NCI-H1092 (cell line): Measurements from ENCODE around the gene ST6GALNAC4.

Source experiments
- DNase-seq: peaks from one replicate; lab custom pipeline; 2025; lab: John Stamatoyannopoulos, UW

The ST6GALNAC4 gene

GRCh38 chr9:127929625-127929979 is 12.8 kb upstream of the ST6GALNAC4 start:
- no peak for DNase-seq

- no peak for DNase-seq
Measured at GRCh38 chr9:127928676-127929624, 12.1 kb upstream of the ST6GALNAC4 start.

GRCh38 chr9:127927988-127928675 is 11.3 kb upstream of the ST6GALNAC4 start:
- DNase-seq: no peak

GRCh38 chr9:127927201-127927987 is 10.6 kb upstream of the ST6GALNAC4 start:
- no peak for DNase-seq

GRCh38 chr9:127926906-127927200 is 10.0 kb upstream of the ST6GALNAC4 start:
- no peak for DNase-seq

GRCh38 chr9:127925959-127926905 is 9.4 kb upstream of the ST6GALNAC4 start:
- DNase-seq: no peak

GRCh38 chr9:127924736-127925444 is 8.0 kb upstream of the ST6GALNAC4 start:
- DNase-seq: no peak

- DNase-seq: no peak
Measured at GRCh38 chr9:127923771-127924170, 6.9 kb upstream of the ST6GALNAC4 start.

- DNase-seq: no peak
Measured at GRCh38 chr9:127923046-127923445, 6.2 kb upstream of the ST6GALNAC4 start.

- DNase-seq: no peak
Measured at GRCh38 chr9:127921557-127922120, 4.8 kb upstream of the ST6GALNAC4 start.

- no peak for DNase-seq
Measured at GRCh38 chr9:127920794-127921193, 4.0 kb upstream of the ST6GALNAC4 start.

GRCh38 chr9:127919253-127919815 is 2.5 kb upstream of the ST6GALNAC4 start:
- no peak for DNase-seq

- DNase-seq: no peak
Measured at GRCh38 chr9:127918183-127919107, 1.6 kb upstream of the ST6GALNAC4 start.

- no peak for DNase-seq
Measured at GRCh38 chr9:127917603-127918002, 762 bp upstream of the ST6GALNAC4 start.

- no peak for DNase-seq
Measured at GRCh38 chr9:127915801-127916719, 781 bp downstream of the ST6GALNAC4 start.

- no peak for DNase-seq
Measured at GRCh38 chr9:127915325-127915752, 1.5 kb downstream of the ST6GALNAC4 start.

- DNase-seq: no peak
Measured at GRCh38 chr9:127913682-127914081, 3.2 kb downstream of the ST6GALNAC4 start.

GRCh38 chr9:127912882-127913281 is 4.0 kb downstream of the ST6GALNAC4 start:
- no peak for DNase-seq
